B cell (primary cell): ENCODE measurements around the gene PARD3.

Source experiments
- EZH2 ChIP-seq: IDR thresholded peaks from 2 replicates; pipeline ENCODE4 v1.6.1; 2012; ENCODE audit warnings: borderline replicate concordance, low read depth, mild to moderate bottlenecking, moderate library complexity, low read length; ENCODE audit not compliant: insufficient read depth, poor library complexity, severe bottlenecking
- TF ChIP-seq, protein P1 (sequence below): fragments of 200-600 bp; IDR thresholded peaks from one replicate; pipeline ENCODE4 v1.8.0; 2022; ENCODE audit warnings: antibody characterized with exemption, mild to moderate bottlenecking

DNA sequence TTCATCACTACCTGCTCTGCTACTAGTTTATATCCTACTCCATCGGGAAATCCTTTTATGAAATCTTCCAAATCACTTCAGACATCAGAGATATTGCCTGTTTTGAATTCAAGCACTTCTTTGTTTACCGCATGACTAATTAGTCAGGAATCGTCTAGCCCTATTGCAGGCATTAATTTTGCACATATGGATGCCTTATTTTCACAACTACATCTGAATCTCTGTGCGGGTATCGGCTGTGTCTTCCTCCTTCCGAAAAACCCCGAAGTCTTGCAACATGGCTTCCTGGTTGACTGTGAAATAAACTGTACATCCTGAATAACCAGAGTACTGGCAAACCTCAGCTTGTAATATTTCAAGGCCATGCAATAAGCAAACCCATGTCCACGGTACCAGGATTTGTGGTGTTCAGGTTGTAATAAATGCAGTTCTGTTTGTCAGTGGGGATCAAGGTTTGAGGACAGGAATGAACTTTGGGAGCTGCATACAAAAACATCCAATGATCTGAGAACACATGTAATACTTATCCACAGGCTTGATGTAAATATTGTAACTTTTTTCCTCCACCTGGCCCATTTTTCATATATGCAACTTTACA is 642.1 kb downstream of the PARD3 start:
- TF ChIP-seq, protein P1, sequence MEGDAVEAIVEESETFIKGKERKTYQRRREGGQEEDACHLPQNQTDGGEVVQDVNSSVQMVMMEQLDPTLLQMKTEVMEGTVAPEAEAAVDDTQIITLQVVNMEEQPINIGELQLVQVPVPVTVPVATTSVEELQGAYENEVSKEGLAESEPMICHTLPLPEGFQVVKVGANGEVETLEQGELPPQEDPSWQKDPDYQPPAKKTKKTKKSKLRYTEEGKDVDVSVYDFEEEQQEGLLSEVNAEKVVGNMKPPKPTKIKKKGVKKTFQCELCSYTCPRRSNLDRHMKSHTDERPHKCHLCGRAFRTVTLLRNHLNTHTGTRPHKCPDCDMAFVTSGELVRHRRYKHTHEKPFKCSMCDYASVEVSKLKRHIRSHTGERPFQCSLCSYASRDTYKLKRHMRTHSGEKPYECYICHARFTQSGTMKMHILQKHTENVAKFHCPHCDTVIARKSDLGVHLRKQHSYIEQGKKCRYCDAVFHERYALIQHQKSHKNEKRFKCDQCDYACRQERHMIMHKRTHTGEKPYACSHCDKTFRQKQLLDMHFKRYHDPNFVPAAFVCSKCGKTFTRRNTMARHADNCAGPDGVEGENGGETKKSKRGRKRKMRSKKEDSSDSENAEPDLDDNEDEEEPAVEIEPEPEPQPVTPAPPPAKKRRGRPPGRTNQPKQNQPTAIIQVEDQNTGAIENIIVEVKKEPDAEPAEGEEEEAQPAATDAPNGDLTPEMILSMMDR, result no peak
- TF ChIP-seq EZH2, result no peak
